SU-DHL-6 (cell line): Measurements from ENCODE around the gene AK6.

ENCODE experiments used
- CTCF ChIP-seq: fragments of 200-600 bp; sonication (generic); IDR thresholded peaks from one replicate; pipeline ENCODE4 v1.5.1; 2017; ENCODE audit warnings: antibody characterized with exemption, mild to moderate bottlenecking, low read length, moderate library complexity; ENCODE audit not compliant: insufficient read depth, poor library complexity, severe bottlenecking
- EZH2phosphoT487 ChIP-seq: fragments of 200-600 bp; sonication (generic), shearing (Covaris generic); conservative IDR thresholded peaks from 2 replicates; pipeline ENCODE4 v1.6.1; 2018; ENCODE audit warnings: mild to moderate bottlenecking, antibody characterized with exemption, low read length, moderate library complexity, mixed read lengths

- no peak for TF ChIP-seq CTCF
- TF ChIP-seq EZH2phosphoT487, result no peak
Measured at GRCh38 chr5:69404659-69405330, 35.5 kb upstream of the AK6 start.
